GM12891 (cell line): Measurements from ENCODE around the gene PDCD1.

Experiments used
- POLR2AphosphoS5 ChIP-seq: IDR thresholded peaks from 2 replicates; pipeline ENCODE4 v1.6.1; 2011; ENCODE audit warnings: low read depth, low read length, control low read depth
- TAF1 ChIP-seq: IDR thresholded peaks from 2 replicates; pipeline ENCODE4 v1.6.1; 2011; ENCODE audit warnings: low read depth, low read length, control low read depth

- no peak for TF ChIP-seq TAF1
- no peak for TF ChIP-seq POLR2AphosphoS5
These were observed 42.9 kb downstream of the PDCD1 start for GRCh38 chr2:241815477-241816430.
